ENCODE data around the gene SPINK6.

DNA sequence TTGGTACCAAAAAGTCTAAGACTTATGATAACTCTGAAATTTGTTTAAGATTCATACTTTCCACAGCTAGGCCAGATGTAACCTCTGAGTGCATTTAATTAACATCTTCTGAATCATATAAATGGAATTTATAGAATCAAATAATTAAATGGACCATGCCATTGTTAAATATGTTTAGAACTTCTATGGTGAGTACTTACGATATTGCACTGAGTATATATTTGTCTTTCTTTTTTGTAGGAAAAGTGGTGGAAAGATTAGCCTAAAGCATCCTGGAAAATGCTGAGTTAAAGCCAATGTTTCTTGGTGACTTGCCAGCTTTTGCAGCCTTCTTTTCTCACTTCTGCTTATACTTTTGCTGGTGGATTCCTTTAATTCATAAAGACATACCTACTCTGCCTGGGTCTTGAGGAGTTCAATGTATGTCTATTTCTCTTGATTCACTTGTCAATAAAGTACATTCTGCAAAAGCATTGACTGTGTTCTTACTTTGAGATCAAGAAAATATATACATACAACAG lies 11.9 kb downstream of the SPINK6 start:
- TF ChIP-seq CTCF (conservative IDR thresholded peaks at IDR 0.05 in 1 of 2, IDR thresholded peaks at IDR 0.05 in 1 of 2; ENCODE audit: extremely low read depth in 1 of 2, insufficient read depth in 1 of 2, low read depth in 1 of 2, low read length in 2 of 2) (no peak), EZH2 (IDR thresholded peaks at IDR 0.05; ENCODE audit: borderline replicate concordance, low read length) (no peak)
